ENCODE measurements around the gene BMX.
A peak's percentile ranks its signal among the peaks of the same experiment; 100 is the strongest.

Gene BMX

DNA sequence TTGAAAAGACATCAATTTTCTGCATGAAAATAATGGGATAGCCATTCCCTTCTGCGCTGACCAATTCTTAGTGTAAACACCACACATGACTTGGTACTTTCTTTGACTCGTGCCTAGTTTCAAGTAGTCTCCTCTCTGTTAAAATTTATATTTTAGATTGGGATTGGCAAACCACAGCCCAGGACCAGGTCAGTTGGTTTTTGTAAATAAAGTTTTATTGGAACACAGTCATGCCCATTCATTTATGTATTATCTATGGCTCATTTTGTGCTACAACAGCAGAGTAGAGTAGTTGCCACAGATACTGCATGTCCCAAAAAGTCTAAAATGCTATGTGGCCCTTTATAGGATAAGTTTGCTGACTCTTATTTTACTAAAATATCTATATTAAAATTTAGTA is 46.7 kb downstream of the BMX start:
- TF ChIP-seq TAF1 (IDR thresholded peaks at IDR 0.05; ENCODE audit: borderline replicate concordance, low read depth, low read length): no peak
- TF ChIP-seq POLR2A (IDR thresholded peaks at IDR 0.05; ENCODE audit: low read depth, low read length): no peak
- TF ChIP-seq POLR2AphosphoS5 (IDR thresholded peaks at IDR 0.05; ENCODE audit: low read depth, low read length): no peak
- FAIRE-seq (no peak), DNase-seq (ENCODE audit: insufficient read length) (no peak)

DNA sequence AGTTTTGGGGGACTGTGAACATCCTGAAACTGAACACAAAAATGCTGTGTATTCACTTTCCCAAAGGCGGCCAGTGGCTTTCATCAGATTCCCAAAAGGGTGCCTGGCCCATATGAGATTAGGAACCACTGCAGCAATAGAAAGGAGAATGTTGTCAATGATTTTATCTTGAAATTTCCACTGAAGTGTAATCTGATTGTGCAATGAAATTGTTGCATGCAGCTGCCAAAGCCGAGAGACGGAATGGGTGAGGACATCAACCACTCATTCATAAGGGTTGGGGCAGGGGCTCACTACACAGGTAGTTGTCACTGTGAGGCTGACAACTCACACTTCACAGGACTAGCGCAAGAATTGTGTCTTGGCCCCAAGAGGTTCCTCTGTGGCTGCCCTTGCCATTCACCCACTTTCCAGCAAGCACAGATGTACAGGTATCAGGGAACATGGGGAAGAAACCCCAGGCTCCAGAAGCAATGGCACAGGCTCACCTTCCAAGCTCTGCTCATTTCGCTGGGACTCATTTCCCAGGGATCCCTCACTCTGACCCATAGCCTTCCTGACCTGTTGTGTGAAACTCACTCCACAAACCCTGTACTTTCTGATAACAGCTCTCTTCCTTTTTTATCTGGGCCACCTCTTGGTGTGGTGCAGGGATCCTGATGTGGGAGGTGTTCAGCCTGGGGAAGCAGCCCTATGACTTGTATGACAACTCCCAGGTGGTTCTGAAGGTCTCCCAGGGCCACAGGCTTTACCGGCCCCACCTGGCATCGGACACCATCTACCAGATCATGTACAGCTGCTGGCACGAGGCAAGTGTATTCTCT is 48.8 kb downstream of the BMX start:
- FAIRE-seq (no peak), DNase-seq (ENCODE audit: insufficient read length) (no peak)
- TF ChIP-seq POLR2A (IDR thresholded peaks at IDR 0.05; ENCODE audit: low read depth, low read length): no peak
- no peak for TF ChIP-seq POLR2AphosphoS5 (IDR thresholded peaks at IDR 0.05; ENCODE audit: low read depth, low read length)
- no peak for TF ChIP-seq TAF1 (IDR thresholded peaks at IDR 0.05; ENCODE audit: borderline replicate concordance, low read depth, low read length)

DNA sequence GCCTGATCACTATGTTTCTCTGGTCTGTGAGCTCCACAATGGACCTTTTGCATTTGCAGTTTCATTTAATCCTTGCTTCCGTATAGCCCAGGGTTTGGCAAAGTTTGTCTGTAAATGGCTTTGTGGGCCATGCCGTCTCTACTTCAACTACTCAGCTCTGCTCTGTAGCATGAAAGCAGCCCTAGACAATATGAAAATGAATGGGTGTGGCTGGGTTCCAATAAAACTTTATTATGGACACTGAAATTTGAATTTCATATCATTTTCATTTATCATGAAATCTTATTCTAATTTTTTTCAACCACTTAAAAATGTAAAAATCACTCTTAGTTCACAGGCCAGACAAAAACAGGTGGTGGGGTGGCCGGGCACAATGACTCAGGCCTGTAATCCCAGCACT is 58.6 kb downstream of the BMX start:
- DNase-seq (ENCODE audit: insufficient read length) (no peak), FAIRE-seq (no peak)
- TF ChIP-seq POLR2AphosphoS5 (IDR thresholded peaks at IDR 0.05; ENCODE audit: low read depth, low read length) (no peak), TAF1 (IDR thresholded peaks at IDR 0.05; ENCODE audit: borderline replicate concordance, low read depth, low read length) (no peak), POLR2A (IDR thresholded peaks at IDR 0.05; ENCODE audit: low read depth, low read length) (no peak)

DNA sequence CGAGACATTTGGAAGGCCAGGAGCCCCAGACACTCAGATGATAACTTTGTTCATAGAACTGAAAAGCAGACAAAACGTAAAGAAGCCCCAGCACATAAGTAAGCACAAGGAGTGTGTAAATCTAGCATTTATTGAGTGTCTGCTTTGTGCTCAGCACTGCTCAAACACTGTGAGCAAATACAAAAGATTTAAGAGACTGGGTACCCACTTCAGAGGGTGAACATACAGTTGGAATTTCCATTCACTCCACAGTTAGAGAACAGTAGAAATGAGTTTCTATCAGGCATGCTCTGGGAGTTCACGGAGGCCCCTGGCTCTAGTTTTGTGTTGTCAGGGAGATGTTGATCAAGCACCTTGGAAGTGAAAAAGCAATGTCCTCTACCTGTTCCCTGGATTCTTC is 60.3 kb downstream of the BMX start:
- FAIRE-seq: no peak

DNA sequence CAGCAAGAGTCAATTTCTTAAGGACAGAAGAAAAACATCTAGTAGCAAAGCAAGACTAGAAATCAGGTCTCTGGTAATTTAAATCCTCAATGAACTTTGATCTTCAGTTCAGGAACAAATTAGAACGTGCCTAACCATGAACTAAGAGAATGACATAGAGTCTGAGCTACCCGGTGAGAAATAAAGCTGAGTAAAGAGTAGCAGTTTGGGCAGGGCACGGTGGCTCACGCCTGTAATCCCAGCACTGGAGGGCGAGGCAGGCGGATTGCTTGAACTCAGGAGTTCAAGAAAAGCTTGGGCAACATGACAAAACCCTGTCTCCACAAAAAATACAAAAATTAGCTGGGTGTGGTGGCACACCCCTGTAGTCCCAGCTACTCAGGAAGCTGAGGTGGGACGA is 62.4 kb downstream of the BMX start:
- no peak for FAIRE-seq
- no peak for DNase-seq (ENCODE audit: insufficient read length)
- TF ChIP-seq POLR2A (IDR thresholded peaks at IDR 0.05; ENCODE audit: low read depth, low read length) (no peak), TAF1 (IDR thresholded peaks at IDR 0.05; ENCODE audit: borderline replicate concordance, low read depth, low read length) (no peak), POLR2AphosphoS5 (IDR thresholded peaks at IDR 0.05; ENCODE audit: low read depth, low read length) (no peak)

More for the DNA sequence above, 60.3 kb downstream of the BMX start:
- TF ChIP-seq POLR2A (IDR thresholded peaks at IDR 0.05; ENCODE audit: low read depth, low read length): no peak
- no peak for TF ChIP-seq POLR2AphosphoS5 (IDR thresholded peaks at IDR 0.05; ENCODE audit: low read depth, low read length)
- TF ChIP-seq TAF1 (IDR thresholded peaks at IDR 0.05; ENCODE audit: borderline replicate concordance, low read depth, low read length): no peak
- no peak for DNase-seq (ENCODE audit: insufficient read length)

DNA sequence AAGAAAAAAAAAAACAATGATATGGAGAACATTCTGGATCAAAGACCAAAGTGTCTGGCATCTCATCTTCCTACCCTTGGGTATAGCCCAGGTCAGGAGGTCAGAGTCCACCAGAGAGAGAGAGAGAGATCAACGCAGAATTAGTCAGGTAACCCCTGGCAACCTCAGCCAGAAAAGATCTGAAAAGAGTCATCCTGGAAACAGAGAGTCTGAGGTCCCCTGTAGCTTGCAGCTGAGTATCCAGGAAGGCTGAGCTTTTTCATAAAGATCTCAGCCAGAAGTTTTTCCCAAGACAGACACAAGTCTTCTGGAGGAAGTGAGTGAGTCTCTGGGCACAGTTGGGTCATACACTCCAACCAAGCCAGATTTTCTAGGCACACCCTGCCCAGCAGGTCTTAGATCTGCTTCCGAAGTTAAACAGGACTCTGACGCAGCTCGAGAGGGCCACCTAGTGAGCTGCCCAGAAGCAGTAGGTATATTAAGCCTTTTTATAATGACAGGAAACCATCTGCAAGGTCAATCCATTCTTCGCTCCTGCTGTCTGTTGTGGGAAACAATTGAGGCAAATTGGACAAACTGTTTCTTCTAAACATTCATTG is 64.5 kb downstream of the BMX start:
- FAIRE-seq (peak; percentile 85), DNase-seq (ENCODE audit: insufficient read length) (no peak)
- TF ChIP-seq TAF1 (IDR thresholded peaks at IDR 0.05; ENCODE audit: borderline replicate concordance, low read depth, low read length) (no peak), POLR2AphosphoS5 (IDR thresholded peaks at IDR 0.05; ENCODE audit: low read depth, low read length) (no peak), POLR2A (IDR thresholded peaks at IDR 0.05; ENCODE audit: low read depth, low read length) (no peak)

DNA sequence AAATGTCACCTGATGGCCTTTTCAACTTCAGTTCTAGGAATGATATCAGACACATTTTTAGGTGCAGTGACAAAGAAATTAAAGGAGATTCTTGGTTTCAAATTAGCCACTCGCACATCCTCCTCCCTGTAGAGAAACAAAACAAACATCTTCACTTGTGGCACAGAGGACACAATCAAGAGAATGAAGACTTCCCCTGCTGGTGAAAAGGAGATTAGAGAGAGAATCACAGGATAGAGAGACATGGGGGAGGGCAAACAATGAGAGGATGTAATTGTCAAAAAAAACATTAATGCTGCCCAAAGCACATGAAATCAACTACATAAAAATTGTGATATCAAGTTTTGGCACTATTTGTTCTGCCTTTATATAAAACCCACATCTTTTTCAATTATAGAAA is 65.6 kb downstream of the BMX start:
- no peak for FAIRE-seq
- no peak for DNase-seq (ENCODE audit: insufficient read length)
- no peak for TF ChIP-seq POLR2AphosphoS5 (IDR thresholded peaks at IDR 0.05; ENCODE audit: low read depth, low read length)
- TF ChIP-seq TAF1 (IDR thresholded peaks at IDR 0.05; ENCODE audit: borderline replicate concordance, low read depth, low read length): no peak
- no peak for TF ChIP-seq POLR2A (IDR thresholded peaks at IDR 0.05; ENCODE audit: low read depth, low read length)

- TF ChIP-seq POLR2AphosphoS5 (IDR thresholded peaks at IDR 0.05; ENCODE audit: low read depth, low read length): no peak
- TF ChIP-seq POLR2A (IDR thresholded peaks at IDR 0.05; ENCODE audit: low read depth, low read length): no peak
- no peak for TF ChIP-seq TAF1 (IDR thresholded peaks at IDR 0.05; ENCODE audit: borderline replicate concordance, low read depth, low read length)
- no peak for FAIRE-seq
- no peak for DNase-seq (ENCODE audit: insufficient read length)
Measured at GRCh38 chrX:15567267-15567666, 66.7 kb downstream of the BMX start.

DNA sequence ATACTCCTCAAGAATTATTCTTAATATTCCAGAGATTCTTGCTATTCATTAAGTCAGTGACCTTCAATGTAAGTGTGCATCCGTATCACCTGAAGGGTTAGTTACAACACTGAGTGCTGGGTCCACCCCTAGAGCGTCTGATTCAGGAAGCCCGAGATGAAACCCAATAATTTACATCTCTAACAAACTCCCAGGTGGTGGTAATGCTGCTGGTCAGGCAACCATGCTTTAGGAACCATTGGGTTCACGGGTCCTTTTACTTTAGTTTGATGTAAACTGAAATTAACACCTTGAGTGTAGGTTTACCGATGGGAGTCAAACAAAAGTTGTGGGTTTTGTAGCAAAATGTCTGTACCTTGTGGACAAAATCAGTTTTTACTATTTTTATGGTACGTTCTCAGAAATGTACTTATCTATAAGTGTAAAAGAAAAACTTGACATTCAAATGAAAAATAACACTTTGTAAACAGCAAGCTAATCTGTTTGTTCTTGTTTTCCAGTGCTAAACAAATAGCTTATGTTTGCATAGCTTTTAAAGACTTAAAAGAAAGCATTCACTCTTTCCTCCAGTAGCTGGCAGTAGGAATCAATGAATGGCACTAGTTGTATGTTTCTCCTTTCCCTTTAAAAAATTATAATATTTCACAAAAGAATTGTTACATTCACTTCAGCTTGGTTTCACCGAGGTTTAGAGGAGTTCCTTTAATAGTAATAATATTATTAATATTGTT is 67.4 kb downstream of the BMX start:
- no peak for TF ChIP-seq POLR2AphosphoS5 (IDR thresholded peaks at IDR 0.05; ENCODE audit: low read depth, low read length)
- DNase-seq (ENCODE audit: insufficient read length) (no peak), FAIRE-seq (no peak)

GRCh38 chrX:15570145-15570544 is 69.5 kb downstream of the BMX start:
- DNase-seq (ENCODE audit: insufficient read length) (no peak), FAIRE-seq (no peak)

DNA sequence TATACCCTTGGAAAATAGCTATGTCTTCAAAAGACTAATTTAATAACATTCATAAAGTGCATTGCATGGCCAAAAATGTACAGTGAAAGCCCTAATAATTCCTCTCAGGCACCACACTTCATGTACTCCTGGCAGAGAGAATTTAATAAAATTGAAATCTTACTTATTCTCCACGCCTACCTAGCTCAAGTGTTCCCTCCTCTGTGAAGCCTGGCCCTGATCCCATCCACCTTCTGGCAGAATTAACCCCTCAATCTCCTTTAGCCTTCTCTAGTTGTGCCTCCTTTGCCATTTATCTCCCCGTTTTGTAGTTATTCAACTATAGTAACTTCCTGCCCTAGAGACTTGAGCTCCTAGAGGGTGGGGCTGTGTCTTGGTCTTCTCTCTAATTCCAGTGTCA is 73.4 kb downstream of the BMX start:
- no peak for TF ChIP-seq TAF1 (IDR thresholded peaks at IDR 0.05; ENCODE audit: borderline replicate concordance, low read depth, low read length)
- TF ChIP-seq POLR2A (IDR thresholded peaks at IDR 0.05; ENCODE audit: low read depth, low read length): no peak
- no peak for TF ChIP-seq POLR2AphosphoS5 (IDR thresholded peaks at IDR 0.05; ENCODE audit: low read depth, low read length)
- DNase-seq (ENCODE audit: insufficient read length) (no peak), FAIRE-seq (no peak)

More at GRCh38 chrX:15570145-15570544, 69.5 kb downstream of the BMX start:
- TF ChIP-seq POLR2AphosphoS5 (IDR thresholded peaks at IDR 0.05; ENCODE audit: low read depth, low read length): no peak
- TF ChIP-seq TAF1 (IDR thresholded peaks at IDR 0.05; ENCODE audit: borderline replicate concordance, low read depth, low read length): no peak
- no peak for TF ChIP-seq POLR2A (IDR thresholded peaks at IDR 0.05; ENCODE audit: low read depth, low read length)
